GM10847 (cell line): ENCODE data around the gene CCM2L.

Source experiments
- POLR2A ChIP-seq: IDR thresholded peaks from 2 replicates; pipeline ENCODE4 v1.6.1; 2011; ENCODE audit not compliant: insufficient read length; ENCODE audit errors: extremely low read depth

Gene CCM2L

GRCh38 chr20:32012159-32012688 is 2.0 kb downstream of the CCM2L start:
- TF ChIP-seq POLR2A = no peak

GRCh38 chr20:32013326-32013725 is 3.1 kb downstream of the CCM2L start:
- no peak for TF ChIP-seq POLR2A

GRCh38 chr20:32017711-32018251 is 7.5 kb downstream of the CCM2L start:
- TF ChIP-seq POLR2A = no peak

- TF ChIP-seq POLR2A = no peak
Observed at GRCh38 chr20:32018269-32019155, 8.3 kb downstream of the CCM2L start.

- no peak for TF ChIP-seq POLR2A
Observed at GRCh38 chr20:32019156-32019510, 8.9 kb downstream of the CCM2L start.

- no peak for TF ChIP-seq POLR2A
Observed at GRCh38 chr20:32019563-32020463, 9.6 kb downstream of the CCM2L start.

GRCh38 chr20:32021091-32021490 is 10.9 kb downstream of the CCM2L start:
- no peak for TF ChIP-seq POLR2A

- no peak for TF ChIP-seq POLR2A
Observed at GRCh38 chr20:32024683-32025295, 14.6 kb downstream of the CCM2L start.

- no peak for TF ChIP-seq POLR2A
Observed at GRCh38 chr20:32027643-32028042, 17.4 kb downstream of the CCM2L start.

GRCh38 chr20:32028647-32029372 is 18.6 kb downstream of the CCM2L start:
- no peak for TF ChIP-seq POLR2A

- TF ChIP-seq POLR2A = no peak
Observed at GRCh38 chr20:32029561-32029960, 19.3 kb downstream of the CCM2L start.

- no peak for TF ChIP-seq POLR2A
Observed at GRCh38 chr20:32031007-32031958, 21.0 kb downstream of the CCM2L start.

- TF ChIP-seq POLR2A = no peak
Observed at GRCh38 chr20:32033316-32033715, 23.1 kb downstream of the CCM2L start.

GRCh38 chr20:32034581-32035425 is 24.6 kb downstream of the CCM2L start:
- no peak for TF ChIP-seq POLR2A
